SU-DHL-6 (cell line): ENCODE results near the gene CAPN9.

ENCODE experiments used
- CTCF ChIP-seq: fragments of 200-600 bp; sonication (generic); IDR thresholded peaks from one replicate; pipeline ENCODE4 v1.5.1; 2017; ENCODE audit warnings: antibody characterized with exemption, mild to moderate bottlenecking, low read length, moderate library complexity; ENCODE audit not compliant: insufficient read depth, poor library complexity, severe bottlenecking
- EZH2phosphoT487 ChIP-seq: fragments of 200-600 bp; sonication (generic), shearing (Covaris generic); conservative IDR thresholded peaks from 2 replicates; pipeline ENCODE4 v1.6.1; 2018; ENCODE audit warnings: mild to moderate bottlenecking, antibody characterized with exemption, low read length, moderate library complexity, mixed read lengths

GRCh38 chr1:230768903-230769570, 21.8 kb downstream of the CAPN9 start:
- TF ChIP-seq CTCF (no peak), EZH2phosphoT487 (no peak)
